Vagina (tissue), 2 donors: ENCODE measurements around the gene HEATR1. TPM values are rescaled to one million over a fixed set of nuclear protein-coding genes. Genes with fewer than 3 reads are reported as not detected.

Source experiments
- DNase-seq, 2 donors: peaks; one replicate each; pipeline ENCODE4 v3.0.0-alpha.2; 2017; ENCODE audit errors: extremely low spot score in 2 of 2
- H3K27ac ChIP-seq: fragments of 200-600 bp; sonication (generic); one replicate; pipeline ENCODE4 v1.5.1; 2019
- H3K27me3 ChIP-seq: fragments of 200-600 bp; sonication (generic); one replicate; pipeline ENCODE4 v1.5.1; 2019
- H3K36me3 ChIP-seq, 2 donors: fragments of 200-600 bp; sonication (generic); one replicate each; pipeline ENCODE4 v1.5.1; 2017 to 2019
- H3K4me1 ChIP-seq: fragments of 200-600 bp; sonication (generic); one replicate; pipeline ENCODE4 v1.5.1; 2019
- H3K4me3 ChIP-seq, 2 donors: fragments of 200-600 bp; sonication (generic); 1 replicate in 1 of 2; 2 replicates in 1 of 2; pipeline ENCODE4 v1.5.1; 2016 to 2019
- H3K9me3 ChIP-seq: fragments of 200-600 bp; sonication (generic); one replicate; pipeline ENCODE4 v1.5.1; 2019
- POLR2A ChIP-seq, 2 donors: fragments of 450-650 bp; IDR thresholded peaks; one replicate each; pipeline ENCODE4 v1.6.1; 2017; ENCODE audit warnings: antibody characterized with exemption in 2 of 2, mild to moderate bottlenecking in 2 of 2, moderate library complexity in 2 of 2
- POLR2AphosphoS5 ChIP-seq, 2 donors: sonication (generic); formaldehyde crosslinking; IDR thresholded peaks; one replicate each; pipeline ENCODE4 v1.9.0; 2017; ENCODE audit warnings: antibody characterized with exemption in 2 of 2, mild to moderate bottlenecking in 2 of 2, low read depth in 1 of 2; ENCODE audit not compliant: insufficient read depth in 1 of 2
- intact Hi-C: fragments of 100-400 bp; cut with DNase I; formaldehyde crosslinking; loops from one replicate; pipeline ENCODE4 v1.15.1; 2023
- total RNA-seq: library from RNA; depleted of rRNA; stranded (reverse); fragments of >200 nt; gene quantifications from one replicate; pipeline ENCODE4 v1.2.3, GENCODE V29; 2016
- TF ChIP-seq, protein P1 (sequence below), 3 experiments: fragments of 450-650 bp in 2 of 3; fragments of 200-600 bp in 1 of 3; sonication (generic) in 1 of 3; IDR thresholded peaks; one replicate each; pipeline ENCODE4 v1.5.1; 2017 to 2019; ENCODE audit warnings: antibody characterized with exemption in 3 of 3, mild to moderate bottlenecking in 2 of 3, moderate library complexity in 2 of 3

Gene HEATR1
- total RNA-seq, 1 donor from 2014 or later, result 24.1 TPM

DNA sequence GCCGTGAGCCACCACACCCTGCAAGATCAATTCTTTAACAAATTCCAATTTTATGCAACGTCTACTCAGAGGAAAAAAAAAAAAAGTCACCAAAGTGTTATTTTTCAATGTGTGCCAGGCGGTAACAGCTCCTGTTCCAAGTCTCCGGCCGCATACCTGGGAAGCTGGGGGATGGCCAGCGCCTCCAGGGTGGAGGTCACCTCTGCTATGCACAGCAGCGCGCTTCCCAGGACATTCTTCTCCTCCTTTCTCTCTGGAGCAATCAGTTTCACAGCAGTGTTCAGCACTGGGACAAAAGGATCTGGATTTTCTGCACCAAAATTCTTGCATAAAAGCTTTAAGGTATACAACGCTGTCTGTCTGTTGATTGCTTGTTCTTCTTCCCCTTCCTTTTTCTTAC lies 46.2 kb downstream of the HEATR1 start:
- no peaks in the 10 kb centered on the region for H3K27me3 ChIP-seq
- H3K27ac ChIP-seq, result no peak overlapping the region
- TF ChIP-seq, protein P1, sequence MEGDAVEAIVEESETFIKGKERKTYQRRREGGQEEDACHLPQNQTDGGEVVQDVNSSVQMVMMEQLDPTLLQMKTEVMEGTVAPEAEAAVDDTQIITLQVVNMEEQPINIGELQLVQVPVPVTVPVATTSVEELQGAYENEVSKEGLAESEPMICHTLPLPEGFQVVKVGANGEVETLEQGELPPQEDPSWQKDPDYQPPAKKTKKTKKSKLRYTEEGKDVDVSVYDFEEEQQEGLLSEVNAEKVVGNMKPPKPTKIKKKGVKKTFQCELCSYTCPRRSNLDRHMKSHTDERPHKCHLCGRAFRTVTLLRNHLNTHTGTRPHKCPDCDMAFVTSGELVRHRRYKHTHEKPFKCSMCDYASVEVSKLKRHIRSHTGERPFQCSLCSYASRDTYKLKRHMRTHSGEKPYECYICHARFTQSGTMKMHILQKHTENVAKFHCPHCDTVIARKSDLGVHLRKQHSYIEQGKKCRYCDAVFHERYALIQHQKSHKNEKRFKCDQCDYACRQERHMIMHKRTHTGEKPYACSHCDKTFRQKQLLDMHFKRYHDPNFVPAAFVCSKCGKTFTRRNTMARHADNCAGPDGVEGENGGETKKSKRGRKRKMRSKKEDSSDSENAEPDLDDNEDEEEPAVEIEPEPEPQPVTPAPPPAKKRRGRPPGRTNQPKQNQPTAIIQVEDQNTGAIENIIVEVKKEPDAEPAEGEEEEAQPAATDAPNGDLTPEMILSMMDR (IDR thresholded peaks at IDR 0.05), result no peak
- no peak for TF ChIP-seq POLR2A (IDR thresholded peaks at IDR 0.05)
- H3K4me3 ChIP-seq, result no peak overlapping the region
- H3K4me1 ChIP-seq, result no peaks in the 10 kb centered on the region
- peaks cover 0 to 72% of the 10 kb centered on the region in 2 donors for H3K36me3 ChIP-seq
- intact Hi-C loops, result no loop called here
- no peaks in the 10 kb centered on the region for H3K9me3 ChIP-seq
- no peak for DNase-seq

DNA sequence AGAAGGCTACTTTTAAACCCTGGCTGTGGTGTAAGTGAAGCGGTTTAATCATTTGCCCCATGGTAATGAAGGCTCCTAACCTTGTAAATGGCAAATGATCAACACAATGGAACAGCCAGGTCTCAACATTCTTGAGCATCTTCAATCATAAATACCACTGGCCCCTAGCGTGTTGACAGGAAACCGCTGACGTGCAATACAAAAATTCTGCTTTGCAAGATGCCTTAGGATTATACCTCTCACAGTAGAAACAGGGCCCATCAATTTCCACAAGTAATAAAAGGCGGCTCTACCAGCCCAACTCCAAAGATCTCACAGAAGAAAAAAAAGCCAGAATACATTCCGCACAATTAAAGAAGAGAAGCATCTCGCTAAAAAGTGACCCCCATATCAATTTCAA lies 47.7 kb downstream of the HEATR1 start:
- Histone ChIP-seq H3K27me3 (no peaks in the 10 kb centered on the region), H3K4me1 (no peaks in the 10 kb centered on the region), H3K9me3 (no peaks in the 10 kb centered on the region), H3K27ac (no peak overlapping the region), H3K36me3 (peaks cover 0 to 82% of the 10 kb centered on the region in 2 donors), H3K4me3 (no peak overlapping the region)
- intact Hi-C loops, result no loop called here
- TF ChIP-seq, protein P1 (IDR thresholded peaks at IDR 0.05), result no peak
- TF ChIP-seq POLR2A (IDR thresholded peaks at IDR 0.05), result no peak
- TF ChIP-seq POLR2AphosphoS5 (IDR thresholded peaks at IDR 0.05; ENCODE audit: insufficient read depth in 1 of 2, low read depth in 1 of 2), result no peak
- no peak for DNase-seq

DNA sequence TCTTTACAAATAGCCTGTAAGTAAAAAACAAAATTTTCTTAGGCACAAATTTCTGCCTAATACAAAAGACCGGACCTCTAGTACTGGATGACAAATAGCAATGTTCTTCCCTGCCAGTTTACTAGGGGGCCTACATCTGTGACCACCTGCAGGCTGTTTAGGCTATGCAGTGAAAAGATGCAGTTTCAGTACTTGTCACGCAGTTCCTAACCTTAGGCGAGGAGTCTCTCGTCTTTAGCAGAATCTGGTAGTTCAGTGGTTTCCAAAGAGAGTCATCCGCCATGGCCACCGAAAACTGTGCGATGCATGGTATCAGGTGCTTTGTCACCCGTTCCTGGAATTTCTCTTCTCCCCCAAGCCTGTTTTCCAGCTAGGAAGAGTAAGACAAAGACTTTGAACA lies 50.9 kb downstream of the HEATR1 start:
- H3K4me3 ChIP-seq, result no peak overlapping the region
- H3K27me3 ChIP-seq, result no peaks in the 10 kb centered on the region
- intact Hi-C loops, result no loop called here
- peaks cover 0 to 93% of the 10 kb centered on the region in 2 donors for H3K36me3 ChIP-seq
- no peak for DNase-seq
- H3K4me1 ChIP-seq, result no peaks in the 10 kb centered on the region
- TF ChIP-seq POLR2A (IDR thresholded peaks at IDR 0.05), result no peak
- no peak for TF ChIP-seq POLR2AphosphoS5 (IDR thresholded peaks at IDR 0.05; ENCODE audit: insufficient read depth in 1 of 2, low read depth in 1 of 2)
- TF ChIP-seq, protein P1 (IDR thresholded peaks at IDR 0.05), result no peak
- H3K27ac ChIP-seq, result no peak overlapping the region
- no peaks in the 10 kb centered on the region for H3K9me3 ChIP-seq

DNA sequence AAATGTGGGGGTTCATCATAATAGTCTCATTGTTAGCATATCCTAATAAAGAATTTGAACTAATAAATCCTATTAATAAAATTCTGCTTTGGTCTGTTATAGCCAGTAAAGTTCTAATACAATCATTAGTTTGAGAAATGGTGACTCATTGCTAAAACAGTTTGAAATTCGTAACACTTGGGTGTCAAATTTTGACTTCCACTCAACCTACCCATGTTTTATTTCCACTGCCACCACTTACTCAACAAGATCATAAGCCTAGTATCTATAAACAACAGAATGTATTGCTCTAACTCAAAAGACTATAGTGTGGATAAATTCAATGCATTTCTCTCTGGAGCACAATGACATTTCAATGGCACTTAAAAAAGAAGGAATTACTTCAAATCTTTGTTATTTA lies 51.4 kb downstream of the HEATR1 start:
- no peak overlapping the region for H3K4me3 ChIP-seq
- H3K9me3 ChIP-seq, result no peaks in the 10 kb centered on the region
- peaks cover 0 to 93% of the 10 kb centered on the region in 2 donors for H3K36me3 ChIP-seq
- no peak overlapping the region for H3K27ac ChIP-seq
- TF ChIP-seq, protein P1 (IDR thresholded peaks at IDR 0.05), result no peak
- TF ChIP-seq POLR2A (IDR thresholded peaks at IDR 0.05) (no peak), POLR2AphosphoS5 (IDR thresholded peaks at IDR 0.05; ENCODE audit: insufficient read depth in 1 of 2, low read depth in 1 of 2) (no peak)
- no peak for DNase-seq
- H3K27me3 ChIP-seq, result no peaks in the 10 kb centered on the region
- H3K4me1 ChIP-seq, result no peaks in the 10 kb centered on the region
- intact Hi-C loops, result no loop called here

DNA sequence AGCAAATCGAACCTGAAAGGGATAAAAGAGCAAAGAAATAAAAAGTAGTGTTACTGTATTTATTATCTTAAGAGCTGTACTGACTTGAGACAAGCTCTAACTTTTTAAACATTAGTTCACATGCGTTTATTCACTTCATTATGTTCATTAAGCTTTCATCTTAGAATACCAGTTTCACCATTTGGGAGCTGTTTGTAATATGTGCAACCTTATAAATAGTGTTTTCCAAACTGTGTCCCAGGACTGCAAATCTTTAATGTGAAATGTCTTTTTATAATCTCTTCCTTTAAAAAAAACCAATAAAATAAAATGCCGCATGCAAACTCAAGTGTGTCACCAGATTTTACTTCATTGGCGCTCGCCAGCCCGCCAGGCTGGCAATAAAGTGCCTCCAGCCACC lies 52.2 kb downstream of the HEATR1 start:
- Histone ChIP-seq H3K36me3 (peaks cover 0 to 93% of the 10 kb centered on the region in 2 donors), H3K4me3 (no peak overlapping the region), H3K4me1 (no peaks in the 10 kb centered on the region), H3K27me3 (no peaks in the 10 kb centered on the region), H3K27ac (no peak overlapping the region), H3K9me3 (no peaks in the 10 kb centered on the region)
- no peak for DNase-seq
- intact Hi-C loops, result no loop called here
- TF ChIP-seq, protein P1 (IDR thresholded peaks at IDR 0.05), result no peak
- TF ChIP-seq POLR2AphosphoS5 (IDR thresholded peaks at IDR 0.05; ENCODE audit: insufficient read depth in 1 of 2, low read depth in 1 of 2) (no peak), POLR2A (IDR thresholded peaks at IDR 0.05) (no peak)
